ENCODE results near the gene SLC35G4.
A peak's percentile ranks its signal among the peaks of the same experiment; 100 is the strongest.

The SLC35G4 gene

GRCh38 chr18:11567396-11567795 is 42.0 kb upstream of the SLC35G4 start:
- DNase-seq, result no peak
- Histone ChIP-seq H3K9me3 (replicated peaks; ENCODE audit: insufficient read depth, low read length) (no peaks in the 10 kb centered on the region), H3K4me3 (ENCODE audit: low read length) (no peak overlapping the region), H3K36me3 (replicated peaks; ENCODE audit: insufficient read depth, low read length) (no peaks in the 10 kb centered on the region), H3K79me2 (ENCODE audit: low read length) (no peaks in the 10 kb centered on the region), H3F3A (ENCODE audit: insufficient read depth, low read length) (no peaks in the 10 kb centered on the region), H2AFZ (ENCODE audit: low read length) (no peak overlapping the region), H3K4me2 (ENCODE audit: low read depth, low read length) (no peak overlapping the region), H3K27ac (ENCODE audit: low read length) (no peak overlapping the region), H3K9me2 (replicated peaks; ENCODE audit: insufficient read depth, low read length) (no peaks in the 10 kb centered on the region), H3K27me3 (replicated peaks; ENCODE audit: insufficient read depth, low read length) (no peaks in the 10 kb centered on the region), H3K4me1 (ENCODE audit: low read length) (no peaks in the 10 kb centered on the region), H4K20me1 (ENCODE audit: insufficient read depth, low read length) (no peaks in the 10 kb centered on the region), H3K9ac (ENCODE audit: low read length) (no peak overlapping the region)
- no peak for TF ChIP-seq EZH2 (optimal IDR thresholded peaks at IDR 0.05; ENCODE audit: low read depth, low read length)
- no peak for TF ChIP-seq EZH2phosphoT487 (IDR thresholded peaks at IDR 0.05; ENCODE audit: low read length)

GRCh38 chr18:11570073-11570588 is 39.3 kb upstream of the SLC35G4 start:
- Histone ChIP-seq H3K9me2 (replicated peaks; ENCODE audit: insufficient read depth, low read length) (no peaks in the 10 kb centered on the region), H2AFZ (ENCODE audit: low read length) (no peak overlapping the region), H3K4me1 (ENCODE audit: low read length) (no peaks in the 10 kb centered on the region), H3K27me3 (replicated peaks; ENCODE audit: insufficient read depth, low read length) (no peaks in the 10 kb centered on the region), H3K4me3 (ENCODE audit: low read length) (no peak overlapping the region), H4K20me1 (ENCODE audit: insufficient read depth, low read length) (no peaks in the 10 kb centered on the region), H3K36me3 (replicated peaks; ENCODE audit: insufficient read depth, low read length) (no peaks in the 10 kb centered on the region), H3K4me2 (ENCODE audit: low read depth, low read length) (no peak overlapping the region), H3F3A (ENCODE audit: insufficient read depth, low read length) (no peaks in the 10 kb centered on the region), H3K79me2 (ENCODE audit: low read length) (no peaks in the 10 kb centered on the region), H3K9ac (ENCODE audit: low read length) (no peak overlapping the region), H3K27ac (ENCODE audit: low read length) (no peak overlapping the region), H3K9me3 (replicated peaks; ENCODE audit: insufficient read depth, low read length) (no peaks in the 10 kb centered on the region)
- TF ChIP-seq, protein P1, sequence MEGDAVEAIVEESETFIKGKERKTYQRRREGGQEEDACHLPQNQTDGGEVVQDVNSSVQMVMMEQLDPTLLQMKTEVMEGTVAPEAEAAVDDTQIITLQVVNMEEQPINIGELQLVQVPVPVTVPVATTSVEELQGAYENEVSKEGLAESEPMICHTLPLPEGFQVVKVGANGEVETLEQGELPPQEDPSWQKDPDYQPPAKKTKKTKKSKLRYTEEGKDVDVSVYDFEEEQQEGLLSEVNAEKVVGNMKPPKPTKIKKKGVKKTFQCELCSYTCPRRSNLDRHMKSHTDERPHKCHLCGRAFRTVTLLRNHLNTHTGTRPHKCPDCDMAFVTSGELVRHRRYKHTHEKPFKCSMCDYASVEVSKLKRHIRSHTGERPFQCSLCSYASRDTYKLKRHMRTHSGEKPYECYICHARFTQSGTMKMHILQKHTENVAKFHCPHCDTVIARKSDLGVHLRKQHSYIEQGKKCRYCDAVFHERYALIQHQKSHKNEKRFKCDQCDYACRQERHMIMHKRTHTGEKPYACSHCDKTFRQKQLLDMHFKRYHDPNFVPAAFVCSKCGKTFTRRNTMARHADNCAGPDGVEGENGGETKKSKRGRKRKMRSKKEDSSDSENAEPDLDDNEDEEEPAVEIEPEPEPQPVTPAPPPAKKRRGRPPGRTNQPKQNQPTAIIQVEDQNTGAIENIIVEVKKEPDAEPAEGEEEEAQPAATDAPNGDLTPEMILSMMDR (IDR thresholded peaks at IDR 0.05; ENCODE audit: low read length), result no peak
- no peak for TF ChIP-seq EZH2 (optimal IDR thresholded peaks at IDR 0.05; ENCODE audit: low read depth, low read length)
- no peak for TF ChIP-seq EZH2phosphoT487 (IDR thresholded peaks at IDR 0.05; ENCODE audit: low read length)
- no peak for DNase-seq

- Histone ChIP-seq H2AFZ (ENCODE audit: low read length) (no peak overlapping the region), H3K27me3 (replicated peaks; ENCODE audit: insufficient read depth, low read length) (no peaks in the 10 kb centered on the region), H3K27ac (ENCODE audit: low read length) (no peak overlapping the region), H3K36me3 (replicated peaks; ENCODE audit: insufficient read depth, low read length) (no peaks in the 10 kb centered on the region), H3K9me3 (replicated peaks; ENCODE audit: insufficient read depth, low read length) (no peaks in the 10 kb centered on the region), H3K9ac (ENCODE audit: low read length) (no peak overlapping the region), H3K79me2 (ENCODE audit: low read length) (no peaks in the 10 kb centered on the region), H3K9me2 (replicated peaks; ENCODE audit: insufficient read depth, low read length) (no peaks in the 10 kb centered on the region), H3K4me2 (ENCODE audit: low read depth, low read length) (no peak overlapping the region), H4K20me1 (ENCODE audit: insufficient read depth, low read length) (no peaks in the 10 kb centered on the region), H3F3A (ENCODE audit: insufficient read depth, low read length) (peaks cover 1% of the 10 kb centered on the region; the same call in 1 of the 2 replicates), H3K4me1 (ENCODE audit: low read length) (peaks cover 1% of the 10 kb centered on the region), H3K4me3 (ENCODE audit: low read length) (no peak overlapping the region)
- no peak for TF ChIP-seq EZH2phosphoT487 (IDR thresholded peaks at IDR 0.05; ENCODE audit: low read length)
- TF ChIP-seq, protein P1 (IDR thresholded peaks at IDR 0.05; ENCODE audit: low read length), result peak; percentile 29
- DNase-seq, result peak; percentile 36
Measured at GRCh38 chr18:11570769-11571412, 38.5 kb upstream of the SLC35G4 start.

GRCh38 chr18:11572201-11572600 is 37.2 kb upstream of the SLC35G4 start:
- TF ChIP-seq, protein P1 (IDR thresholded peaks at IDR 0.05; ENCODE audit: low read length), result no peak
- no peak for TF ChIP-seq EZH2 (optimal IDR thresholded peaks at IDR 0.05; ENCODE audit: low read depth, low read length)
- TF ChIP-seq EZH2phosphoT487 (IDR thresholded peaks at IDR 0.05; ENCODE audit: low read length), result no peak
- Histone ChIP-seq H3K9me2 (replicated peaks; ENCODE audit: insufficient read depth, low read length) (no peaks in the 10 kb centered on the region), H3K27me3 (replicated peaks; ENCODE audit: insufficient read depth, low read length) (no peaks in the 10 kb centered on the region), H3K27ac (ENCODE audit: low read length) (no peak overlapping the region), H3K36me3 (replicated peaks; ENCODE audit: insufficient read depth, low read length) (no peaks in the 10 kb centered on the region), H3K9me3 (replicated peaks; ENCODE audit: insufficient read depth, low read length) (no peaks in the 10 kb centered on the region), H3F3A (ENCODE audit: insufficient read depth, low read length) (peaks cover 14% of the 10 kb centered on the region), H4K20me1 (ENCODE audit: insufficient read depth, low read length) (no peaks in the 10 kb centered on the region), H3K79me2 (ENCODE audit: low read length) (no peaks in the 10 kb centered on the region), H3K9ac (ENCODE audit: low read length) (no peak overlapping the region), H3K4me3 (ENCODE audit: low read length) (no peak overlapping the region), H3K4me2 (ENCODE audit: low read depth, low read length) (no peak overlapping the region), H2AFZ (ENCODE audit: low read length) (no peak overlapping the region), H3K4me1 (ENCODE audit: low read length) (peaks cover 14% of the 10 kb centered on the region)
- DNase-seq, result no peak
